NCI-H446 (cell line): ENCODE data around the gene CYP4A22.
"Not testable (repeated sequence)": the region's sequence is repeated elsewhere in the genome, so short reads cannot be mapped to it uniquely, and the experiment has no call there.

Experiments
- DNase-seq, 2 experiments: peaks; one replicate each; lab custom pipeline; 2025; lab: John Stamatoyannopoulos, UW

CYP4A22 gene

GRCh38 chr1:47156457-47156856, 19.2 kb downstream of the CYP4A22 start:
- DNase-seq, result not testable (repeated sequence)

GRCh38 chr1:47157957-47158356, 20.7 kb downstream of the CYP4A22 start:
- not testable (repeated sequence) for DNase-seq

GRCh38 chr1:47160716-47161115, 23.5 kb downstream of the CYP4A22 start:
- DNase-seq, result no peak

- no peak for DNase-seq
Observed at GRCh38 chr1:47161298-47162040, 24.2 kb downstream of the CYP4A22 start.

- DNase-seq, result no peak
Observed at GRCh38 chr1:47164552-47164951, 27.3 kb downstream of the CYP4A22 start.

GRCh38 chr1:47172782-47173181, 35.5 kb downstream of the CYP4A22 start:
- no peak for DNase-seq

GRCh38 chr1:47174656-47175020, 37.4 kb downstream of the CYP4A22 start:
- no peak for DNase-seq

- DNase-seq, result peak; percentile 57 to 69
Observed at GRCh38 chr1:47175227-47175934, 38.1 kb downstream of the CYP4A22 start.

- DNase-seq, result no peak
Observed at GRCh38 chr1:47178020-47178419, 40.8 kb downstream of the CYP4A22 start.

GRCh38 chr1:47178654-47179016, 41.4 kb downstream of the CYP4A22 start:
- no peak for DNase-seq

GRCh38 chr1:47179017-47179987, 42.1 kb downstream of the CYP4A22 start:
- DNase-seq, result peak; percentile 81 to 97

GRCh38 chr1:47179988-47180563, 42.8 kb downstream of the CYP4A22 start:
- no peak for DNase-seq

- no peak for DNase-seq
Observed at GRCh38 chr1:47180603-47181094, 43.4 kb downstream of the CYP4A22 start.

GRCh38 chr1:47181095-47181954, 44.1 kb downstream of the CYP4A22 start:
- no peak for DNase-seq

GRCh38 chr1:47181955-47182675, 44.9 kb downstream of the CYP4A22 start:
- no peak for DNase-seq

GRCh38 chr1:47182676-47183235, 45.5 kb downstream of the CYP4A22 start:
- no peak for DNase-seq

GRCh38 chr1:47183308-47184089, 46.3 kb downstream of the CYP4A22 start:
- DNase-seq, result no peak

- peak in 1 of 2 experiments; percentile 29 for DNase-seq
Observed at GRCh38 chr1:47184090-47184821, 47.0 kb downstream of the CYP4A22 start.
